Astrocyte of the hippocampus (primary cell): Measurements from ENCODE around the gene NKX2-2.
"Not testable (repeated sequence)": the region's sequence is repeated elsewhere in the genome, so short reads cannot be mapped to it uniquely, and the experiment has no call there.

Source experiments
- DNase-seq: peaks from one replicate; pipeline ENCODE4 v3.0.0; 2011; ENCODE audit warnings: low read depth, low spot score

The NKX2-2 gene

GRCh38 chr20:21508230-21509078 lies 5.4 kb downstream of the NKX2-2 start:
- no peak for DNase-seq

- DNase-seq = no peak
These were observed 6.2 kb downstream of the NKX2-2 start for GRCh38 chr20:21507400-21508229.

- DNase-seq = peak; percentile 76
These were observed 7.9 kb downstream of the NKX2-2 start for GRCh38 chr20:21505810-21506530.

GRCh38 chr20:21505161-21505809 lies 8.6 kb downstream of the NKX2-2 start:
- DNase-seq = peak; percentile 69

- no peak for DNase-seq
These were observed 9.5 kb downstream of the NKX2-2 start for GRCh38 chr20:21504323-21504722.

- DNase-seq = peak; percentile 69
These were observed 10.5 kb downstream of the NKX2-2 start for GRCh38 chr20:21503345-21503744.

- DNase-seq = no peak
These were observed 12.7 kb downstream of the NKX2-2 start for GRCh38 chr20:21501184-21501583.

- DNase-seq = no peak
These were observed 13.3 kb downstream of the NKX2-2 start for GRCh38 chr20:21500599-21500998.

GRCh38 chr20:21499641-21500040 lies 14.2 kb downstream of the NKX2-2 start:
- DNase-seq = no peak

GRCh38 chr20:21498635-21499034 lies 15.2 kb downstream of the NKX2-2 start:
- DNase-seq = no peak

- DNase-seq = no peak
These were observed 15.7 kb downstream of the NKX2-2 start for GRCh38 chr20:21498195-21498594.

- DNase-seq = no peak
These were observed 17.4 kb downstream of the NKX2-2 start for GRCh38 chr20:21496452-21496851.

GRCh38 chr20:21493049-21493448 lies 20.8 kb downstream of the NKX2-2 start:
- DNase-seq = no peak

- no peak for DNase-seq
These were observed 23.8 kb downstream of the NKX2-2 start for GRCh38 chr20:21490105-21490504.

GRCh38 chr20:21480144-21480543 lies 33.7 kb downstream of the NKX2-2 start:
- DNase-seq = not testable (repeated sequence)

- DNase-seq = no peak
These were observed 48.1 kb downstream of the NKX2-2 start for GRCh38 chr20:21465799-21466198.

GRCh38 chr20:21464916-21465315 lies 48.9 kb downstream of the NKX2-2 start:
- no peak for DNase-seq
